Dermis blood vessel endothelial cell (primary cell): ENCODE data around the gene MBD6. TPM values are rescaled to one million over a fixed set of nuclear protein-coding genes. Genes with fewer than 3 reads are reported as not detected.

Experiments
- total RNA-seq: library from RNA; depleted of rRNA; stranded (reverse); fragments of >200 nt; gene quantifications from 2 replicates; pipeline ENCODE4 v1.2.3, GENCODE V29; 2014

MBD6 gene
- total RNA-seq, 1 donor from 2014 or later, result 12.8 TPM

Other genes starting within 250 kb of the MBD6 start
- 8.8 and 9.8 TPM in 2 replicates for gene R3HDM2, start 91.8 kb upstream of the MBD6 start, total RNA-seq
- not detected in 2 replicates for gene INHBC, start 88.0 kb upstream of the MBD6 start, total RNA-seq
- not detected in 2 replicates for gene INHBE, start 67.5 kb upstream of the MBD6 start, total RNA-seq
- gene GLI1, start 63.0 kb upstream of the MBD6 start, total RNA-seq, result 0.17 and 0.47 TPM in 2 replicates
- not detected in 2 replicates for gene ARHGAP9, start 43.0 kb upstream of the MBD6 start, total RNA-seq
- gene MARS1, start 34.8 kb upstream of the MBD6 start, total RNA-seq, result 71.6 and 81.2 TPM in 2 replicates
- gene DDIT3, start 2.3 kb upstream of the MBD6 start, total RNA-seq, result 7.5 and 11.4 TPM in 2 replicates
- 109 and 113 TPM in 2 replicates for gene DCTN2, start 24.4 kb downstream of the MBD6 start, total RNA-seq
- 0.09 and 0.17 TPM in 2 replicates for gene KIF5A, start 27.2 kb downstream of the MBD6 start, total RNA-seq
- 10.2 and 15.4 TPM in 2 replicates for gene PIP4K2C, start 68.4 kb downstream of the MBD6 start, total RNA-seq
- gene DTX3, start 82.0 kb downstream of the MBD6 start, total RNA-seq, result 1.9 and 2.4 TPM in 2 replicates
- gene ARHGEF25, start 88.6 kb downstream of the MBD6 start, total RNA-seq, result 0.68 and 0.74 TPM in 2 replicates
- 0.14 TPM in 1 of 2 replicates, not detected in the other for gene B4GALNT1, start 110.4 kb downstream of the MBD6 start, total RNA-seq
- gene OS9, start 171.3 kb downstream of the MBD6 start, total RNA-seq, result 284 and 481 TPM in 2 replicates
- under 0.01 and 0.19 TPM in 2 replicates for gene AGAP2, start 215.9 kb downstream of the MBD6 start, total RNA-seq
- 29.7 and 72.0 TPM in 2 replicates for gene TSPAN31, start 222.2 kb downstream of the MBD6 start, total RNA-seq
- 147 and 154 TPM in 2 replicates for gene CDK4, start 229.5 kb downstream of the MBD6 start, total RNA-seq
- gene MARCHF9, start 232.3 kb downstream of the MBD6 start, total RNA-seq, result 3.4 and 4.1 TPM in 2 replicates
- 0.17 and 0.47 TPM in 2 replicates for gene CYP27B1, start 244.3 kb downstream of the MBD6 start, total RNA-seq
- 3.6 and 3.7 TPM in 2 replicates for gene METTL1, start 249.3 kb downstream of the MBD6 start, total RNA-seq
- 3.3 and 4.3 TPM in 2 replicates for gene EEF1AKMT3, start 249.8 kb downstream of the MBD6 start, total RNA-seq